ENCODE data around the gene NSMCE1.

Gene NSMCE1

GRCh38 chr16:27243725-27244362 is 24.7 kb downstream of the NSMCE1 start:
- no peak for DNase-seq (ENCODE audit: low read depth, low spot score)

GRCh38 chr16:27242868-27243590 is 25.5 kb downstream of the NSMCE1 start:
- peak; percentile 94 for DNase-seq (ENCODE audit: low read depth, low spot score)

GRCh38 chr16:27242398-27242797 is 26.2 kb downstream of the NSMCE1 start:
- DNase-seq (ENCODE audit: low read depth, low spot score), result no peak

GRCh38 chr16:27241658-27242057 is 26.9 kb downstream of the NSMCE1 start:
- no peak for DNase-seq (ENCODE audit: low read depth, low spot score)

- DNase-seq (ENCODE audit: low read depth, low spot score), result no peak
Measured at GRCh38 chr16:27240948-27241531, 27.5 kb downstream of the NSMCE1 start.

GRCh38 chr16:27239906-27240655 is 28.5 kb downstream of the NSMCE1 start:
- no peak for DNase-seq (ENCODE audit: low read depth, low spot score)

GRCh38 chr16:27239026-27239425 is 29.5 kb downstream of the NSMCE1 start:
- no peak for DNase-seq (ENCODE audit: low read depth, low spot score)

GRCh38 chr16:27238591-27238990 is 30.0 kb downstream of the NSMCE1 start:
- no peak for DNase-seq (ENCODE audit: low read depth, low spot score)

- DNase-seq (ENCODE audit: low read depth, low spot score), result no peak
Measured at GRCh38 chr16:27238016-27238587, 30.5 kb downstream of the NSMCE1 start.

GRCh38 chr16:27237219-27238015 is 31.2 kb downstream of the NSMCE1 start:
- DNase-seq (ENCODE audit: low read depth, low spot score), result no peak

GRCh38 chr16:27236635-27237218 is 31.8 kb downstream of the NSMCE1 start:
- DNase-seq (ENCODE audit: low read depth, low spot score), result no peak

- no peak for DNase-seq (ENCODE audit: low read depth, low spot score)
Measured at GRCh38 chr16:27235938-27236245, 32.7 kb downstream of the NSMCE1 start.

- DNase-seq (ENCODE audit: low read depth, low spot score), result peak; percentile 72
Measured at GRCh38 chr16:27235055-27235937, 33.3 kb downstream of the NSMCE1 start.

GRCh38 chr16:27234603-27235002 is 34.0 kb downstream of the NSMCE1 start:
- no peak for DNase-seq (ENCODE audit: low read depth, low spot score)

GRCh38 chr16:27234171-27234570 is 34.4 kb downstream of the NSMCE1 start:
- DNase-seq (ENCODE audit: low read depth, low spot score), result no peak

- DNase-seq (ENCODE audit: low read depth, low spot score), result no peak
Measured at GRCh38 chr16:27233731-27234130, 34.8 kb downstream of the NSMCE1 start.

GRCh38 chr16:27232901-27233625 is 35.5 kb downstream of the NSMCE1 start:
- DNase-seq (ENCODE audit: low read depth, low spot score), result no peak

- no peak for DNase-seq (ENCODE audit: low read depth, low spot score)
Measured at GRCh38 chr16:27232061-27232900, 36.3 kb downstream of the NSMCE1 start.

All from brain pericyte (primary cell).